Neural progenitor cell (in vitro differentiated cells): Measurements from ENCODE around the gene TSSK2. TPM values are rescaled to one million over a fixed set of nuclear protein-coding genes. Genes with fewer than 3 reads are reported as not detected.
A peak's percentile ranks its signal among the peaks of the same experiment; 100 is the strongest.

ENCODE experiments used
- DNase-seq: peaks from one replicate; pipeline ENCODE4 v3.0.0-alpha.2; 2016; ENCODE audit warnings: low spot score
- H2AFZ ChIP-seq: fragments of 200-600 bp; sonication (generic); replicated peaks from 2 replicates; pipeline ENCODE4 v1.6.1; 2016; ENCODE audit warnings: antibody characterized with exemption
- H3F3A ChIP-seq: fragments of 200-600 bp; sonication (generic); 2 replicates; pipeline ENCODE4 v1.6.1; 2016; ENCODE audit warnings: antibody characterized with exemption, low read depth
- H3K27ac ChIP-seq: fragments of 200-600 bp; sonication (generic); 2 replicates; pipeline ENCODE4 v1.5.1; 2016; ENCODE audit warnings: mild to moderate bottlenecking
- H3K27me3 ChIP-seq: fragments of 200-600 bp; sonication (generic); 2 replicates; pipeline ENCODE4 v1.6.1; 2016; ENCODE audit warnings: mild to moderate bottlenecking, moderate library complexity
- H3K36me3 ChIP-seq: fragments of 200-600 bp; sonication (generic); 2 replicates; pipeline ENCODE4 v1.5.1; 2016
- H3K4me1 ChIP-seq: fragments of 200-600 bp; sonication (generic); 2 replicates; pipeline ENCODE4 v1.6.1; 2016; ENCODE audit warnings: mixed run types
- H3K4me2 ChIP-seq: fragments of 200-600 bp; sonication (generic); 2 replicates; pipeline ENCODE4 v1.6.1; 2016
- H3K4me3 ChIP-seq: fragments of 200-600 bp; sonication (generic); 2 replicates; pipeline ENCODE4 v1.5.1; 2016
- H3K79me2 ChIP-seq: fragments of 200-600 bp; sonication (generic); 2 replicates; pipeline ENCODE4 v1.6.1; 2016; ENCODE audit warnings: low read depth
- H3K9ac ChIP-seq: fragments of 200-600 bp; sonication (generic); 2 replicates; pipeline ENCODE4 v1.6.1; 2016
- H3K9me3 ChIP-seq: fragments of 200-600 bp; sonication (generic); 2 replicates; pipeline ENCODE4 v1.5.1; 2016; ENCODE audit warnings: low read depth
- H4K20me1 ChIP-seq: fragments of 200-600 bp; sonication (generic); 2 replicates; pipeline ENCODE4 v1.6.1; 2016; ENCODE audit warnings: low read depth
- H3K27ac Mint-ChIP-seq: 3 replicates; pipeline ENCODE4 v1.8.0; 2021; ENCODE audit warnings: mixed read lengths
- H3K27me3 Mint-ChIP-seq: 2 replicates; pipeline ENCODE4 v1.8.0; 2022; ENCODE audit warnings: low read depth, mild to moderate bottlenecking, inconsistent platforms, moderate library complexity, mixed read lengths; ENCODE audit not compliant: insufficient read depth
- H3K36me3 Mint-ChIP-seq: 3 replicates; pipeline ENCODE4 v1.8.0; 2021; ENCODE audit warnings: mixed read lengths
- H3K4me1 Mint-ChIP-seq: 3 replicates; pipeline ENCODE4 v1.8.0; 2021; ENCODE audit warnings: mixed read lengths
- H3K4me3 Mint-ChIP-seq: 3 replicates; pipeline ENCODE4 v1.8.0; 2021; ENCODE audit warnings: mild to moderate bottlenecking, moderate library complexity, mixed read lengths
- H3K9me3 Mint-ChIP-seq: 3 replicates; pipeline ENCODE4 v1.8.0; 2020; ENCODE audit warnings: mixed read lengths
- EZH2 ChIP-seq: fragments of 200-600 bp; sonication (generic); IDR thresholded peaks from 2 replicates; pipeline ENCODE4 v1.6.1; 2017; ENCODE audit warnings: antibody characterized with exemption, mild to moderate bottlenecking, moderate library complexity
- EZH2phosphoT487 ChIP-seq: fragments of 200-600 bp; sonication (generic); IDR thresholded peaks from 2 replicates; pipeline ENCODE4 v1.6.1; 2017; ENCODE audit warnings: antibody characterized with exemption
- total RNA-seq: library from RNA; depleted of rRNA; stranded (reverse); fragments of >200 nt; gene quantifications from 2 replicates; pipeline ENCODE4 v1.2.3, GENCODE V29; 2015; ENCODE audit warnings: low replicate concordance
- TF ChIP-seq, protein P1 (sequence below): fragments of 200-600 bp; sonication (generic); IDR thresholded peaks from 2 replicates; pipeline ENCODE4 v1.5.1; 2017; ENCODE audit warnings: antibody characterized with exemption, mild to moderate bottlenecking

The TSSK2 gene
- total RNA-seq, 1 donor from 2014 or later: not detected

GRCh38 chr22:19109198-19110063, 21.7 kb upstream of the TSSK2 start:
- Histone ChIP-seq H3K36me3 (no peaks in the 10 kb centered on the region), H3K9ac (no peak overlapping the region), H3K4me3 (no peak overlapping the region), H4K20me1 (peaks cover 97% of the 10 kb centered on the region), H3K27me3 (no peaks in the 10 kb centered on the region), H3F3A (peaks cover 6% of the 10 kb centered on the region), H3K79me2 (peaks cover 100% of the 10 kb centered on the region), H2AFZ (no peak overlapping the region), H3K9me3 (no peaks in the 10 kb centered on the region), H3K4me1 (peaks cover 20% of the 10 kb centered on the region), H3K27ac (no peak overlapping the region), H3K4me2 (no peak overlapping the region)
- no peaks in the 10 kb centered on the region for H3K9me3 Mint-ChIP-seq
- H3K27ac Mint-ChIP-seq: no peak overlapping the region
- peaks cover 6% of the 10 kb centered on the region for H3K36me3 Mint-ChIP-seq
- no peak overlapping the region for H3K4me3 Mint-ChIP-seq
- DNase-seq: no peak
- H3K4me1 Mint-ChIP-seq: peaks cover 32% of the 10 kb centered on the region
- peaks cover 2% of the 10 kb centered on the region for H3K27me3 Mint-ChIP-seq
- TF ChIP-seq EZH2phosphoT487: no peak
- TF ChIP-seq, protein P1, sequence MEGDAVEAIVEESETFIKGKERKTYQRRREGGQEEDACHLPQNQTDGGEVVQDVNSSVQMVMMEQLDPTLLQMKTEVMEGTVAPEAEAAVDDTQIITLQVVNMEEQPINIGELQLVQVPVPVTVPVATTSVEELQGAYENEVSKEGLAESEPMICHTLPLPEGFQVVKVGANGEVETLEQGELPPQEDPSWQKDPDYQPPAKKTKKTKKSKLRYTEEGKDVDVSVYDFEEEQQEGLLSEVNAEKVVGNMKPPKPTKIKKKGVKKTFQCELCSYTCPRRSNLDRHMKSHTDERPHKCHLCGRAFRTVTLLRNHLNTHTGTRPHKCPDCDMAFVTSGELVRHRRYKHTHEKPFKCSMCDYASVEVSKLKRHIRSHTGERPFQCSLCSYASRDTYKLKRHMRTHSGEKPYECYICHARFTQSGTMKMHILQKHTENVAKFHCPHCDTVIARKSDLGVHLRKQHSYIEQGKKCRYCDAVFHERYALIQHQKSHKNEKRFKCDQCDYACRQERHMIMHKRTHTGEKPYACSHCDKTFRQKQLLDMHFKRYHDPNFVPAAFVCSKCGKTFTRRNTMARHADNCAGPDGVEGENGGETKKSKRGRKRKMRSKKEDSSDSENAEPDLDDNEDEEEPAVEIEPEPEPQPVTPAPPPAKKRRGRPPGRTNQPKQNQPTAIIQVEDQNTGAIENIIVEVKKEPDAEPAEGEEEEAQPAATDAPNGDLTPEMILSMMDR: no peak
- TF ChIP-seq EZH2: no peak

DNA sequence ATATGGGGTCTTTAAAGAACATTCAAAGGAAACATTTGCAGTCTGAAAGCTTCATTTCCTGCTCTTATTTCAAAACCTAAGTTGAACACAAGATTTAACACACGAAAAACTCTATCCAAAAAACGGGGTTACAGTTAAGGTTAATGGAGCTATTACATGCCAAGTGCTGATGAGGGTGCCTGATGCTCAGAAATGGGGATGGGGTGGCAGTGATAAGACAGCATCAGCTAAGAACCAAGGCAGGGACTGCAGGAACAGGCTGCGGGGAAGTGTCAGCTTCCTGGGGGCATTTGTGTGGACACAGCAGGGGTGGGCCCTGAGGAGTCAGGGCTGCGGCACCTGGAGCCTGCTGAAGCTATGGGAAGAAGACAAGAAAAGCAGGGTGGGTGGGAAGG, 21.0 kb upstream of the TSSK2 start:
- H3K27me3 Mint-ChIP-seq: peaks cover 2% of the 10 kb centered on the region
- TF ChIP-seq EZH2 (no peak), EZH2phosphoT487 (no peak)
- TF ChIP-seq, protein P1: no peak
- Histone ChIP-seq H4K20me1 (peaks cover 97% of the 10 kb centered on the region), H3K27me3 (no peaks in the 10 kb centered on the region), H3K4me1 (peaks cover 20% of the 10 kb centered on the region), H3K4me3 (no peak overlapping the region), H3K9me3 (no peaks in the 10 kb centered on the region), H3K36me3 (no peaks in the 10 kb centered on the region), H3K4me2 (peak overlapping the region; percentile 28), H3K27ac (no peak overlapping the region), H3K9ac (no peak overlapping the region), H2AFZ (no peak overlapping the region), H3K79me2 (peaks cover 100% of the 10 kb centered on the region), H3F3A (peaks cover 6% of the 10 kb centered on the region)
- peak; percentile 53 for DNase-seq
- H3K4me1 Mint-ChIP-seq: peaks cover 34% of the 10 kb centered on the region
- peaks cover 6% of the 10 kb centered on the region for H3K36me3 Mint-ChIP-seq
- no peaks in the 10 kb centered on the region for H3K9me3 Mint-ChIP-seq
- no peak overlapping the region for H3K4me3 Mint-ChIP-seq
- no peak overlapping the region for H3K27ac Mint-ChIP-seq

DNA sequence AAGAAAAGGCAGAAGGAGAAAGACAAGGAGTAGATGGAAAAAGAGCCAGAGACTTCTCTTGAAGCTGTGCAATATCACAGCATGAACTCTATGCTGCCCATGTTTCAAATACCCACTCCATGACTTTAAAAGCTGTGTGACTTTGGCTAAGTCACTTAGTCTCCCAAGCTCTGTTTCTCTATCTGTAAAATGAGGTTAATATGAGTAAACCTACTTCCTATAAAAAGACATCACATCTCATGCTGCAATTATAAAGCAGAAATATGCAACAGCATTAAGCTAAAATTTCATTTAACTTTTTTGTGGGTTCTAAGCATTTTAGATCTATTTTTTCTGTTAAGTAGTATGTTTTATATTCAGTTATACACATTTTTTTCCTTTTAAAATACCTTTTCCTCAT, 20.5 kb upstream of the TSSK2 start:
- peaks cover 20% of the 10 kb centered on the region for H3K4me1 ChIP-seq
- H3F3A ChIP-seq: peaks cover 6% of the 10 kb centered on the region
- H3K79me2 ChIP-seq: peaks cover 100% of the 10 kb centered on the region
- peaks cover 30% of the 10 kb centered on the region for H3K4me1 Mint-ChIP-seq
- peak overlapping the region; percentile 28 for H3K4me2 ChIP-seq
- DNase-seq: no peak
- H3K27ac ChIP-seq: no peak overlapping the region
- no peaks in the 10 kb centered on the region for H3K9me3 Mint-ChIP-seq
- no peak overlapping the region for H2AFZ ChIP-seq
- H3K27ac Mint-ChIP-seq: no peak overlapping the region
- H3K36me3 ChIP-seq: no peaks in the 10 kb centered on the region
- H3K4me3 Mint-ChIP-seq: no peak overlapping the region
- peaks cover 6% of the 10 kb centered on the region for H3K36me3 Mint-ChIP-seq
- H3K9ac ChIP-seq: no peak overlapping the region
- no peaks in the 10 kb centered on the region for H3K9me3 ChIP-seq
- no peaks in the 10 kb centered on the region for H3K27me3 ChIP-seq
- peaks cover 2% of the 10 kb centered on the region for H3K27me3 Mint-ChIP-seq
- TF ChIP-seq EZH2: no peak
- TF ChIP-seq, protein P1: no peak
- no peak for TF ChIP-seq EZH2phosphoT487
- no peak overlapping the region for H3K4me3 ChIP-seq
- peaks cover 97% of the 10 kb centered on the region for H4K20me1 ChIP-seq
